ENCODE data around the gene CACNA2D1.

The CACNA2D1 gene

GRCh38 chr7:82384779-82385178 lies 58.8 kb downstream of the CACNA2D1 start:
- TF ChIP-seq CTCF (IDR thresholded peaks at IDR 0.05): no peak
- no peak for DNase-seq (ENCODE audit: low spot score)
- H3K4me3 ChIP-seq: no peak overlapping the region
- no peak overlapping the region for H3K27ac ChIP-seq

GRCh38 chr7:82384051-82384464 lies 59.5 kb downstream of the CACNA2D1 start:
- H3K27ac ChIP-seq: no peak overlapping the region
- no peak for TF ChIP-seq CTCF (IDR thresholded peaks at IDR 0.05)
- no peak overlapping the region for H3K4me3 ChIP-seq
- DNase-seq (ENCODE audit: low spot score): no peak

- Histone ChIP-seq H3K4me3 (no peak overlapping the region), H3K27ac (no peak overlapping the region)
- no peak for DNase-seq (ENCODE audit: low spot score)
- TF ChIP-seq CTCF (IDR thresholded peaks at IDR 0.05): no peak
These were observed 61.3 kb downstream of the CACNA2D1 start for GRCh38 chr7:82382276-82382675.

- H3K4me3 ChIP-seq: no peak overlapping the region
- TF ChIP-seq CTCF (IDR thresholded peaks at IDR 0.05): no peak
- no peak overlapping the region for H3K27ac ChIP-seq
- DNase-seq (ENCODE audit: low spot score): no peak
These were observed 66.8 kb downstream of the CACNA2D1 start for GRCh38 chr7:82376739-82377138.

- H3K4me3 ChIP-seq: no peak overlapping the region
- no peak overlapping the region for H3K27ac ChIP-seq
- no peak for DNase-seq (ENCODE audit: low spot score)
- no peak for TF ChIP-seq CTCF (IDR thresholded peaks at IDR 0.05)
These were observed 67.9 kb downstream of the CACNA2D1 start for GRCh38 chr7:82375713-82376112.

- TF ChIP-seq CTCF (IDR thresholded peaks at IDR 0.05): no peak
- DNase-seq (ENCODE audit: low spot score): no peak
- no peak overlapping the region for H3K4me3 ChIP-seq
- H3K27ac ChIP-seq: no peak overlapping the region
These were observed 68.4 kb downstream of the CACNA2D1 start for GRCh38 chr7:82375129-82375528.

GRCh38 chr7:82373926-82374635 lies 69.5 kb downstream of the CACNA2D1 start:
- H3K27ac ChIP-seq: no peak overlapping the region
- no peak for DNase-seq (ENCODE audit: low spot score)
- H3K4me3 ChIP-seq: no peak overlapping the region
- no peak for TF ChIP-seq CTCF (IDR thresholded peaks at IDR 0.05)

Measured in coronary artery (tissue), 2 donors.